PFSK-1 (cell line): Measurements from ENCODE around the gene FANCC.

ENCODE experiments used
- FOXP2 ChIP-seq: optimal IDR thresholded peaks from 2 replicates; pipeline ENCODE3; 2011; ENCODE audit warnings: borderline replicate concordance, control low read depth, inconsistent platforms; ENCODE audit not compliant: insufficient read depth; ENCODE audit errors: extremely low read length, extremely low read depth
- POLR2AphosphoS5 ChIP-seq: IDR thresholded peaks from 2 replicates; pipeline ENCODE4 v1.6.1; 2012; ENCODE audit warnings: low read depth, mild to moderate bottlenecking, control low read depth, low read length, moderate library complexity
- REST ChIP-seq, 2 experiments: IDR thresholded peaks; 2 replicates each; pipeline versions ENCODE4 v1.6.1 to v1.8.0; 2011 to 2012; ENCODE audit warnings: low read depth in 2 of 2, low read length in 2 of 2, control low read depth in 1 of 2, inconsistent platforms in 1 of 2, mild to moderate bottlenecking in 1 of 2, moderate library complexity in 1 of 2; ENCODE audit not compliant: insufficient read depth in 1 of 2
- SIN3A ChIP-seq: IDR thresholded peaks from 2 replicates; pipeline ENCODE4 v1.6.1; 2012; ENCODE audit warnings: mild to moderate bottlenecking, low read length, moderate library complexity, borderline replicate concordance; ENCODE audit not compliant: insufficient read depth
- TAF1 ChIP-seq: IDR thresholded peaks from 2 replicates; pipeline ENCODE4 v1.6.1; 2012; ENCODE audit warnings: low read length, control low read depth, borderline replicate concordance; ENCODE audit not compliant: insufficient read depth

Gene FANCC

GRCh38 chr9:95137587-95138145 lies 179.8 kb downstream of the FANCC start:
- no peak for TF ChIP-seq SIN3A
- no peak for TF ChIP-seq TAF1
- no peak for TF ChIP-seq POLR2AphosphoS5
- TF ChIP-seq REST (IDR thresholded peaks at IDR 0.05; ENCODE audit: insufficient read depth in 1 of 2, low read depth in 2 of 2, low read length in 2 of 2), result no peak
- TF ChIP-seq FOXP2, result no peak

GRCh38 chr9:95135756-95136155 lies 181.8 kb downstream of the FANCC start:
- TF ChIP-seq POLR2AphosphoS5, result no peak

- TF ChIP-seq TAF1 (no peak), SIN3A (no peak), POLR2AphosphoS5 (no peak), REST (IDR thresholded peaks at IDR 0.05; ENCODE audit: insufficient read depth in 1 of 2, low read depth in 2 of 2, low read length in 2 of 2) (no peak), FOXP2 (no peak)
Measured at GRCh38 chr9:95134457-95134881, 183.0 kb downstream of the FANCC start.

GRCh38 chr9:95133325-95133705 lies 184.2 kb downstream of the FANCC start:
- TF ChIP-seq REST (IDR thresholded peaks at IDR 0.05; ENCODE audit: insufficient read depth in 1 of 2, low read depth in 2 of 2, low read length in 2 of 2) (no peak), SIN3A (no peak), FOXP2 (no peak), POLR2AphosphoS5 (no peak), TAF1 (no peak)

- TF ChIP-seq SIN3A (no peak), REST (IDR thresholded peaks at IDR 0.05; ENCODE audit: insufficient read depth in 1 of 2, low read depth in 2 of 2, low read length in 2 of 2) (no peak), POLR2AphosphoS5 (no peak), TAF1 (no peak), FOXP2 (no peak)
Measured at GRCh38 chr9:95132366-95133324, 184.9 kb downstream of the FANCC start.
